Loucy (cell line): ENCODE results near the gene LARGE2.

Experiments used
- H2AFZ ChIP-seq: fragments of 200-600 bp; sonication (generic); 2 replicates; pipeline ENCODE4 v1.6.0; 2016; ENCODE audit warnings: antibody characterized with exemption, mild to moderate bottlenecking, low read length, moderate library complexity
- H3F3A ChIP-seq: fragments of 200-600 bp; 2 replicates; pipeline ENCODE4 v1.6.0; 2016; ENCODE audit warnings: antibody characterized with exemption, low read depth, mild to moderate bottlenecking
- H3K27me3 ChIP-seq: fragments of 200-600 bp; sonication (generic); 2 replicates; pipeline ENCODE4 v1.6.1; 2014; ENCODE audit warnings: low read length, mild to moderate bottlenecking; ENCODE audit not compliant: insufficient read depth, poor library complexity, severe bottlenecking
- H3K36me3 ChIP-seq: fragments of 200-600 bp; sonication (generic); 2 replicates; pipeline ENCODE4 v1.6.1; 2016; ENCODE audit warnings: low read length; ENCODE audit not compliant: insufficient read depth
- H3K4me1 ChIP-seq: fragments of 200-600 bp; sonication (generic); 2 replicates; pipeline ENCODE4 v1.5.1; 2014; ENCODE audit warnings: low read length, mild to moderate bottlenecking; ENCODE audit not compliant: insufficient read depth, poor library complexity, severe bottlenecking
- H3K4me2 ChIP-seq: fragments of 200-600 bp; sonication (generic); 2 replicates; pipeline ENCODE4 v1.6.0; 2014; ENCODE audit warnings: antibody characterized with exemption, low read length, low read depth, mild to moderate bottlenecking; ENCODE audit not compliant: poor library complexity, severe bottlenecking
- H3K4me3 ChIP-seq: fragments of 200-600 bp; sonication (generic); 2 replicates; pipeline ENCODE4 v1.5.1; 2014; ENCODE audit warnings: low read length, mild to moderate bottlenecking, mixed read lengths; ENCODE audit not compliant: poor library complexity, severe bottlenecking
- H3K79me2 ChIP-seq: fragments of 200-600 bp; sonication (generic); 2 replicates; pipeline ENCODE4 v1.6.1; 2014; ENCODE audit warnings: low read length; ENCODE audit not compliant: insufficient read depth
- H3K9ac ChIP-seq: fragments of 200-600 bp; sonication (generic); 2 replicates; pipeline ENCODE4 v1.6.0; 2014; ENCODE audit warnings: mild to moderate bottlenecking, low read depth, low read length, moderate library complexity; ENCODE audit not compliant: poor library complexity, severe bottlenecking
- H3K9me2 ChIP-seq: fragments of 200-600 bp; sonication (generic); replicated peaks from 2 replicates; pipeline ENCODE4 v1.6.1; 2016; ENCODE audit warnings: low read depth, low read length, mixed read lengths
- H3K9me3 ChIP-seq: fragments of 200-600 bp; sonication (generic); 2 replicates; pipeline ENCODE4 v1.6.1; 2014; ENCODE audit warnings: mild to moderate bottlenecking, antibody characterized with exemption, low read length, low read depth; ENCODE audit not compliant: insufficient read depth
- H4K20me1 ChIP-seq: fragments of 200-600 bp; sonication (generic); 2 replicates; pipeline ENCODE4 v1.6.0; 2014; ENCODE audit warnings: antibody characterized with exemption, low read length, mild to moderate bottlenecking; ENCODE audit not compliant: insufficient read depth, poor library complexity, severe bottlenecking
- EZH2phosphoT487 ChIP-seq: fragments of 200-600 bp; IDR thresholded peaks from 2 replicates; pipeline ENCODE4 v1.6.1; 2018; ENCODE audit warnings: antibody characterized with exemption, mild to moderate bottlenecking, moderate library complexity, borderline replicate concordance
- TF ChIP-seq, protein P1 (sequence below): fragments of 200-600 bp; sonication (generic); conservative IDR thresholded peaks from 2 replicates; pipeline ENCODE4 v1.5.1; 2014; ENCODE audit warnings: mild to moderate bottlenecking, antibody characterized with exemption, low read length

Gene LARGE2

GRCh38 chr11:45948356-45948755, 25.9 kb downstream of the LARGE2 start:
- H2AFZ ChIP-seq, result no peak overlapping the region
- TF ChIP-seq EZH2phosphoT487, result no peak
- TF ChIP-seq, protein P1, sequence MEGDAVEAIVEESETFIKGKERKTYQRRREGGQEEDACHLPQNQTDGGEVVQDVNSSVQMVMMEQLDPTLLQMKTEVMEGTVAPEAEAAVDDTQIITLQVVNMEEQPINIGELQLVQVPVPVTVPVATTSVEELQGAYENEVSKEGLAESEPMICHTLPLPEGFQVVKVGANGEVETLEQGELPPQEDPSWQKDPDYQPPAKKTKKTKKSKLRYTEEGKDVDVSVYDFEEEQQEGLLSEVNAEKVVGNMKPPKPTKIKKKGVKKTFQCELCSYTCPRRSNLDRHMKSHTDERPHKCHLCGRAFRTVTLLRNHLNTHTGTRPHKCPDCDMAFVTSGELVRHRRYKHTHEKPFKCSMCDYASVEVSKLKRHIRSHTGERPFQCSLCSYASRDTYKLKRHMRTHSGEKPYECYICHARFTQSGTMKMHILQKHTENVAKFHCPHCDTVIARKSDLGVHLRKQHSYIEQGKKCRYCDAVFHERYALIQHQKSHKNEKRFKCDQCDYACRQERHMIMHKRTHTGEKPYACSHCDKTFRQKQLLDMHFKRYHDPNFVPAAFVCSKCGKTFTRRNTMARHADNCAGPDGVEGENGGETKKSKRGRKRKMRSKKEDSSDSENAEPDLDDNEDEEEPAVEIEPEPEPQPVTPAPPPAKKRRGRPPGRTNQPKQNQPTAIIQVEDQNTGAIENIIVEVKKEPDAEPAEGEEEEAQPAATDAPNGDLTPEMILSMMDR, result no peak
- no peaks in the 10 kb centered on the region for H3K79me2 ChIP-seq
- H3K4me2 ChIP-seq, result no peak overlapping the region
- H3K9me2 ChIP-seq, result no peaks in the 10 kb centered on the region
- no peaks in the 10 kb centered on the region for H4K20me1 ChIP-seq
- no peak overlapping the region for H3K9ac ChIP-seq
- H3K27me3 ChIP-seq, result no peaks in the 10 kb centered on the region
- no peaks in the 10 kb centered on the region for H3K9me3 ChIP-seq
- no peak overlapping the region for H3K4me3 ChIP-seq
- H3F3A ChIP-seq, result no peaks in the 10 kb centered on the region
- no peaks in the 10 kb centered on the region for H3K4me1 ChIP-seq
- H3K36me3 ChIP-seq, result peaks cover 82% of the 10 kb centered on the region; the same call in 1 of the 2 replicates

- Histone ChIP-seq H3K4me2 (no peak overlapping the region), H3K9ac (no peak overlapping the region), H3K4me1 (no peaks in the 10 kb centered on the region), H3K4me3 (no peak overlapping the region), H2AFZ (no peak overlapping the region), H3K79me2 (no peaks in the 10 kb centered on the region), H4K20me1 (no peaks in the 10 kb centered on the region), H3K9me2 (no peaks in the 10 kb centered on the region), H3K9me3 (no peaks in the 10 kb centered on the region), H3F3A (no peaks in the 10 kb centered on the region), H3K36me3 (peaks cover 79% of the 10 kb centered on the region; the same call in 1 of the 2 replicates), H3K27me3 (no peaks in the 10 kb centered on the region)
- TF ChIP-seq, protein P1, result no peak
- no peak for TF ChIP-seq EZH2phosphoT487
These were observed 27.5 kb downstream of the LARGE2 start for GRCh38 chr11:45949992-45950407.

DNA sequence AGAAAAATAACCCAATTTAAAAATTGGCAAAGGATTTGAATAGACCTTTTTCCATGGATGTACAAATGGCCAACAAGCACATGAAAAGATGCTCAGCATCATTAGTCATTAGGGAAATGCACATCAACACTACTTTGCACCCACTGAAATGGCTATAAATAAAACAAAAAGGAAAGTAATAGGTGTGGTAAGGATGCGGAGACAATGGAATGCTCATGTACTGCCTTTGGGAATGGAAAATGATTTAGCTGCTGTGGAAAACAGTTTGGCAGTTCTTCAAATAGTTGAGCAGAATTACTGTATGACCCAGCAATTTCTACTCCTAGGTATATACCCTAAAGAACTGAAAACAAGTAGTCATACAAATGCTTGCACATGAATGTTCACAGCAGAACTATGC, 37.4 kb downstream of the LARGE2 start:
- H3K79me2 ChIP-seq, result no peaks in the 10 kb centered on the region
- no peak overlapping the region for H3K9ac ChIP-seq
- H3K9me2 ChIP-seq, result no peaks in the 10 kb centered on the region
- peaks cover 46% of the 10 kb centered on the region for H3K36me3 ChIP-seq
- TF ChIP-seq EZH2phosphoT487, result no peak
- TF ChIP-seq, protein P1, result no peak
- no peaks in the 10 kb centered on the region for H3K27me3 ChIP-seq
- no peak overlapping the region for H2AFZ ChIP-seq
- no peaks in the 10 kb centered on the region for H3K4me1 ChIP-seq
- H4K20me1 ChIP-seq, result no peaks in the 10 kb centered on the region
- no peaks in the 10 kb centered on the region for H3K9me3 ChIP-seq
- no peaks in the 10 kb centered on the region for H3F3A ChIP-seq
- no peak overlapping the region for H3K4me3 ChIP-seq
- no peak overlapping the region for H3K4me2 ChIP-seq
